Astrocyte (in vitro differentiated cells and primary cell): ENCODE results near the gene SPRTN.

Experiments used
- EZH2 ChIP-seq: IDR thresholded peaks from 2 replicates; pipeline ENCODE4 v1.6.1; 2012; ENCODE audit warnings: mild to moderate bottlenecking, low read length, inconsistent platforms; ENCODE audit not compliant: insufficient read depth
- TF ChIP-seq, protein P1 (sequence below): IDR thresholded peaks from 2 replicates; pipeline ENCODE4 v1.5.1; 2011; ENCODE audit warnings: low read depth, mild to moderate bottlenecking, inconsistent platforms, low read length, moderate library complexity; ENCODE audit not compliant: insufficient read depth

DNA sequence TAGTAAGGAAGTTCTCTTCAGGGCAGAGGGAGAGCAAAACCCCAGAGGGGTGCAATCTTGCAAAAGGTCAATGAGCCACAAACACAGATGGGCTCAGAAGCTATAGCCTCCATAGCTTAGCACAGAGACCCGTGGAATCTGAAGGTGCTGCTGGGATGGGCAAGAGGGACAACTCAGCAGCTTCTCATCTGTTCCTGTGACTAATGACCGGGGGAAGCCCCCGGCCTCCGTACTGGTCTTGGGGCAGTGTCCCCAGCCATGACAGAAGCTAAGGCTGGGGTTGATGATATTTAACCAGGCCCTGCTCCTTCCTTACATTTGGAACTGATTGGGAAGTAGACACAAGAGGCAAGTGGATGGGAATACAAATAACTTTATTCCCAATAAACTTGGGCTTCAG is 19.5 kb upstream of the SPRTN start:
- TF ChIP-seq, protein P1, sequence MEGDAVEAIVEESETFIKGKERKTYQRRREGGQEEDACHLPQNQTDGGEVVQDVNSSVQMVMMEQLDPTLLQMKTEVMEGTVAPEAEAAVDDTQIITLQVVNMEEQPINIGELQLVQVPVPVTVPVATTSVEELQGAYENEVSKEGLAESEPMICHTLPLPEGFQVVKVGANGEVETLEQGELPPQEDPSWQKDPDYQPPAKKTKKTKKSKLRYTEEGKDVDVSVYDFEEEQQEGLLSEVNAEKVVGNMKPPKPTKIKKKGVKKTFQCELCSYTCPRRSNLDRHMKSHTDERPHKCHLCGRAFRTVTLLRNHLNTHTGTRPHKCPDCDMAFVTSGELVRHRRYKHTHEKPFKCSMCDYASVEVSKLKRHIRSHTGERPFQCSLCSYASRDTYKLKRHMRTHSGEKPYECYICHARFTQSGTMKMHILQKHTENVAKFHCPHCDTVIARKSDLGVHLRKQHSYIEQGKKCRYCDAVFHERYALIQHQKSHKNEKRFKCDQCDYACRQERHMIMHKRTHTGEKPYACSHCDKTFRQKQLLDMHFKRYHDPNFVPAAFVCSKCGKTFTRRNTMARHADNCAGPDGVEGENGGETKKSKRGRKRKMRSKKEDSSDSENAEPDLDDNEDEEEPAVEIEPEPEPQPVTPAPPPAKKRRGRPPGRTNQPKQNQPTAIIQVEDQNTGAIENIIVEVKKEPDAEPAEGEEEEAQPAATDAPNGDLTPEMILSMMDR, result no peak
- TF ChIP-seq EZH2, result no peak
